Hepatocyte (in vitro differentiated cells): ENCODE measurements around the gene RBM28. TPM values are rescaled to one million over a fixed set of nuclear protein-coding genes. Genes with fewer than 3 reads are reported as not detected.
A peak's percentile ranks its signal among the peaks of the same experiment; 100 is the strongest.

Experiments
- DNase-seq: peaks from one replicate; pipeline ENCODE4 v3.0.0-alpha.2; 2016; ENCODE audit warnings: low spot score
- H2AFZ ChIP-seq: fragments of 200-600 bp; sonication (generic); 2 replicates; pipeline ENCODE4 v1.6.0; 2016; ENCODE audit warnings: antibody characterized with exemption, mild to moderate bottlenecking
- H3K27ac ChIP-seq: fragments of 200-600 bp; sonication (generic); 2 replicates; pipeline ENCODE4 v1.5.1; 2016; ENCODE audit warnings: mild to moderate bottlenecking
- H3K27me3 ChIP-seq: fragments of 200-600 bp; sonication (generic); 2 replicates; pipeline ENCODE4 v1.6.1; 2016
- H3K36me3 ChIP-seq: fragments of 200-600 bp; sonication (generic); replicated peaks from 2 replicates; pipeline ENCODE4 v1.5.1; 2016; ENCODE audit warnings: low read depth; ENCODE audit not compliant: insufficient read depth
- H3K4me1 ChIP-seq: fragments of 200-600 bp; sonication (generic); 2 replicates; pipeline ENCODE4 v1.5.1; 2016; ENCODE audit warnings: mild to moderate bottlenecking, moderate library complexity; ENCODE audit not compliant: insufficient read depth
- H3K4me2 ChIP-seq: fragments of 200-600 bp; sonication (generic); 2 replicates; pipeline ENCODE4 v1.6.0; 2016
- H3K4me3 ChIP-seq: fragments of 200-600 bp; sonication (generic); 2 replicates; pipeline ENCODE4 v1.5.1; 2016; ENCODE audit warnings: mild to moderate bottlenecking
- H3K79me2 ChIP-seq: fragments of 200-600 bp; sonication (generic); 2 replicates; pipeline ENCODE4 v1.6.0; 2017; ENCODE audit warnings: mild to moderate bottlenecking
- H3K9me2 ChIP-seq: fragments of 200-600 bp; sonication (generic); replicated peaks from 2 replicates; pipeline ENCODE4 v1.6.0; 2017; ENCODE audit warnings: mild to moderate bottlenecking; ENCODE audit not compliant: insufficient read depth
- H3K9me3 ChIP-seq: fragments of 200-600 bp; sonication (generic); 2 replicates; pipeline ENCODE4 v1.5.1; 2016; ENCODE audit warnings: low read depth, mild to moderate bottlenecking
- H4K20me1 ChIP-seq: fragments of 200-600 bp; sonication (generic); 2 replicates; pipeline ENCODE4 v1.6.0; 2016; ENCODE audit warnings: mild to moderate bottlenecking; ENCODE audit not compliant: insufficient read depth, poor library complexity, severe bottlenecking
- EZH2 ChIP-seq: fragments of 200-600 bp; sonication (generic); IDR thresholded peaks from 2 replicates; pipeline ENCODE4 v1.6.1; 2016; ENCODE audit warnings: antibody characterized with exemption, mild to moderate bottlenecking, borderline replicate concordance
- EZH2phosphoT487 ChIP-seq: fragments of 200-600 bp; sonication (generic); IDR thresholded peaks from one replicate; pipeline ENCODE4 v1.6.1; 2018; ENCODE audit warnings: antibody characterized with exemption, mild to moderate bottlenecking, low read depth, moderate library complexity; ENCODE audit not compliant: unreplicated experiment, severe bottlenecking
- WGBS: methylation state at CpG from one replicate; pipeline ENCODE4 v1.1.6; 2016; ENCODE audit warnings: low lambda C conversion rate; ENCODE audit errors: missing lambda C conversion rate; 5-methylcytosine and 5-hydroxymethylcytosine counted together
- polyA plus RNA-seq: library from polyadenylated mRNA; unstranded; fragments of >200 nt; fragmentation: Nextera tagmentation; extraction: Ambion mirVana; gene quantifications from 2 replicates; pipeline ENCODE4 v1.2.1, GENCODE V29; 2016
- total RNA-seq: library from RNA; depleted of rRNA; stranded (reverse); fragments of >200 nt; gene quantifications from 2 replicates; pipeline ENCODE4 v1.2.3, GENCODE V29; 2014
- TF ChIP-seq, protein P1 (sequence below): fragments of 200-600 bp; sonication (generic); IDR thresholded peaks from 2 replicates; pipeline ENCODE4 v1.5.1; 2016; ENCODE audit warnings: antibody characterized with exemption, mild to moderate bottlenecking; ENCODE audit not compliant: poor library complexity

RBM28 gene
- total and polyA plus RNA-seq, 2 experiments from 2014 or later = 19.3 to 26.4 TPM

DNA sequence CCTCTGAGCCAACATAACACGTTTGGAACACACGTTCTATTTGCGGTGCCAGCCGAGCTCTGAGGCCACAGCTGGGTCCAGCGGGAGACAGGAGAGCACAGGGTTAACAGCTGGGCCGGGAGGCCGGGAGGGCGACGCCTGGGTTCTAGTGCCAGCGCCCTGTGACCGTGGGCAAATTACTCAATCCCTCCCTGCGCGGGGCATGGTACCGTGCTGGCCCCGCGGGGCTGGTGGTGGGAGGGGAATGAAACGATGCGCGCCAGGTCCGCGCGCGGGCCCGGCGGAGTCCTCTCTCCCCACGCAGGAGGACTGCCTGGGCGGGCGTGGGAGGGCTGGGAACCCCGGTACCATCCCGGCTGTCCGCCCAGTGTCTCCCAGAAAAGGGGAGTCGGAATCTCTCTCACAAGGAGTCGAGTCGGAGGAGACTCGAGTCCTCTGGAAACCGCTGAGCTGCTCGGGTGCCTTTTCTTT lies 72.2 kb downstream of the RBM28 start:
- no peaks in the 10 kb centered on the region for H3K9me2 ChIP-seq

DNA sequence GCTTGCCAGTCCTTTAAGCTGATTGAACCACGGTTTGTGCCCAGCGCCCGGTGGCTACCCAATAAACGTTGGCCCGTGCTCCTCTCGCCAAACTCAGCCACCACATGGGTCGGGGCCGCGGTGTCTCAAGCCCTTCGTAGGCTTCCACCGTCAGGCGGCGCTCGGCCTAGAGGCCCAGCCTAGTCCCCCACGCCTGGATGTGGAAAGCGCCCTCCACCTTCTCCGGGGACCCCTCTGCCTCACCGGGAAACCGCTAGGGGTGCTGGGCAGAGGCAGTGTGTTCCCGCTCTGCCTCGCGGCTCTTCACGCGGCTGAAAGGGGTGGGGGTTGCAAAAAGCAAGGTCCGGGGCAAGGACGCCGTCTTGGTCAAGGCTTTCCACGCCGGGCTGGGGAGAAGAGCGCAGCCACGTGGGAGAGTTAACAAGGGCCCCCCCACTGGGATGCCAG lies 72.9 kb downstream of the RBM28 start:
- no peaks in the 10 kb centered on the region for H3K36me3 ChIP-seq
- H3K27ac ChIP-seq = no peak overlapping the region
- no peak overlapping the region for H2AFZ ChIP-seq
- H3K4me3 ChIP-seq = no peak overlapping the region
- 91% methylated on average over 31 of the region's 31 CpGs for WGBS
- TF ChIP-seq EZH2 (no peak), EZH2phosphoT487 (no peak)
- TF ChIP-seq, protein P1, sequence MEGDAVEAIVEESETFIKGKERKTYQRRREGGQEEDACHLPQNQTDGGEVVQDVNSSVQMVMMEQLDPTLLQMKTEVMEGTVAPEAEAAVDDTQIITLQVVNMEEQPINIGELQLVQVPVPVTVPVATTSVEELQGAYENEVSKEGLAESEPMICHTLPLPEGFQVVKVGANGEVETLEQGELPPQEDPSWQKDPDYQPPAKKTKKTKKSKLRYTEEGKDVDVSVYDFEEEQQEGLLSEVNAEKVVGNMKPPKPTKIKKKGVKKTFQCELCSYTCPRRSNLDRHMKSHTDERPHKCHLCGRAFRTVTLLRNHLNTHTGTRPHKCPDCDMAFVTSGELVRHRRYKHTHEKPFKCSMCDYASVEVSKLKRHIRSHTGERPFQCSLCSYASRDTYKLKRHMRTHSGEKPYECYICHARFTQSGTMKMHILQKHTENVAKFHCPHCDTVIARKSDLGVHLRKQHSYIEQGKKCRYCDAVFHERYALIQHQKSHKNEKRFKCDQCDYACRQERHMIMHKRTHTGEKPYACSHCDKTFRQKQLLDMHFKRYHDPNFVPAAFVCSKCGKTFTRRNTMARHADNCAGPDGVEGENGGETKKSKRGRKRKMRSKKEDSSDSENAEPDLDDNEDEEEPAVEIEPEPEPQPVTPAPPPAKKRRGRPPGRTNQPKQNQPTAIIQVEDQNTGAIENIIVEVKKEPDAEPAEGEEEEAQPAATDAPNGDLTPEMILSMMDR = no peak
- no peaks in the 10 kb centered on the region for H3K79me2 ChIP-seq
- H3K9me3 ChIP-seq = no peaks in the 10 kb centered on the region
- no peak overlapping the region for H3K4me2 ChIP-seq
- H3K27me3 ChIP-seq = no peaks in the 10 kb centered on the region
- H3K9me2 ChIP-seq = no peaks in the 10 kb centered on the region
- no peaks in the 10 kb centered on the region for H4K20me1 ChIP-seq
- H3K4me1 ChIP-seq = peaks cover 21% of the 10 kb centered on the region
- no peak for DNase-seq

More for the DNA sequence above, 72.2 kb downstream of the RBM28 start:
- Histone ChIP-seq H3K4me2 (no peak overlapping the region), H3K4me3 (no peak overlapping the region), H3K36me3 (no peaks in the 10 kb centered on the region), H3K9me3 (no peaks in the 10 kb centered on the region), H3K4me1 (peaks cover 16% of the 10 kb centered on the region), H3K79me2 (no peaks in the 10 kb centered on the region), H4K20me1 (no peaks in the 10 kb centered on the region), H2AFZ (no peak overlapping the region), H3K27me3 (no peaks in the 10 kb centered on the region), H3K27ac (no peak overlapping the region)
- DNase-seq = no peak
- 94% methylated on average over 26 of the region's 37 CpGs for WGBS
- TF ChIP-seq EZH2phosphoT487 = no peak
- TF ChIP-seq EZH2 = no peak
- TF ChIP-seq, protein P1 = no peak

DNA sequence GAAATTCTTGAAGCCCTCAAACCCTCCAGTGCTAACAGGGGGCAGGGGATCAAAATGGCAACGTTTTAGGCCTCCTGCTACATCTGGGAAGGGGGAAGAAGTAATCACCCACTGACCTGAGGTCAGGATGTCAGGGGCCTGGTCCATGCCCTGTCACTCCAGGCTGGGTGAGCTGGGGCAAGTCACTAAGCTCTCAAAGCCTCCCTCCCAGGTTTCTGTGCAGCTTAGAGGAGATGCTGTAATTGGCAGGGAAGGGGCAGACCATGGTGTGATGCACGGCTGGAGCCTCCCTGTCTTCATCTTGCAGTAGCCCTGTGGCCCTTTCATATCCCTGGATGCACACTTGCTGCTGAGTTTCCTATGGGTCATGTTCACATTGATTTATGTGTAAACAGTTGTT lies 75.5 kb downstream of the RBM28 start:
- no peaks in the 10 kb centered on the region for H3K36me3 ChIP-seq
- no peak overlapping the region for H2AFZ ChIP-seq
- no peak overlapping the region for H3K4me2 ChIP-seq
- H3K79me2 ChIP-seq = no peaks in the 10 kb centered on the region
- no peak for DNase-seq
- peaks cover 22% of the 10 kb centered on the region for H3K4me1 ChIP-seq
- H3K9me3 ChIP-seq = no peaks in the 10 kb centered on the region
- no peaks in the 10 kb centered on the region for H3K27me3 ChIP-seq
- H3K9me2 ChIP-seq = no peaks in the 10 kb centered on the region
- TF ChIP-seq EZH2phosphoT487 (no peak), EZH2 (no peak)
- TF ChIP-seq, protein P1 = no peak
- H4K20me1 ChIP-seq = no peaks in the 10 kb centered on the region
- WGBS = 44% methylated on average over 2 of the region's 2 CpGs
- no peak overlapping the region for H3K4me3 ChIP-seq
- no peak overlapping the region for H3K27ac ChIP-seq

DNA sequence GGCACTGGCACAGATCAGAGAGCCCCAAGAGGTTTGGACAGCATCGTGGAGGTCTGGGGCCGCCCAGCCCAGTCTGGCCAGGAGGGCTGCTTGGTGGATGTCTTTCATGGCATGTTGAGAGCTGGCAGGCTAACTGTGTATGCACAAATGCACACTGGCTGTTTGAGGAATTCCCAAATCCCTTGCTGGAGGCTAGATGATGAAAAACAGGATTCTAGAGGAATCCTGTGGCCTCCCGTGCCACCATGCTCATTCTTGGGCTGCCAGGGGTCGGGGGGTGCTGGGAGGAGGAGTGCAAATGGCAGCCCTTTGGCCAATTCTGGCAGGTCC lies 76.1 kb downstream of the RBM28 start:
- TF ChIP-seq EZH2phosphoT487 (no peak), EZH2 (no peak)
- TF ChIP-seq, protein P1 = no peak
- Histone ChIP-seq H3K4me3 (no peak overlapping the region), H2AFZ (peak overlapping the region; percentile 37), H4K20me1 (no peaks in the 10 kb centered on the region), H3K9me2 (no peaks in the 10 kb centered on the region), H3K4me2 (peak overlapping the region; percentile 69), H3K79me2 (no peaks in the 10 kb centered on the region), H3K4me1 (peaks cover 22% of the 10 kb centered on the region), H3K9me3 (no peaks in the 10 kb centered on the region), H3K27me3 (no peaks in the 10 kb centered on the region), H3K36me3 (no peaks in the 10 kb centered on the region), H3K27ac (peak overlapping the region; percentile 68)
- WGBS = 47% methylated on average over 4 of the region's 4 CpGs
- no peak for DNase-seq
